ENCODE data around the gene KCNA10.

DNA sequence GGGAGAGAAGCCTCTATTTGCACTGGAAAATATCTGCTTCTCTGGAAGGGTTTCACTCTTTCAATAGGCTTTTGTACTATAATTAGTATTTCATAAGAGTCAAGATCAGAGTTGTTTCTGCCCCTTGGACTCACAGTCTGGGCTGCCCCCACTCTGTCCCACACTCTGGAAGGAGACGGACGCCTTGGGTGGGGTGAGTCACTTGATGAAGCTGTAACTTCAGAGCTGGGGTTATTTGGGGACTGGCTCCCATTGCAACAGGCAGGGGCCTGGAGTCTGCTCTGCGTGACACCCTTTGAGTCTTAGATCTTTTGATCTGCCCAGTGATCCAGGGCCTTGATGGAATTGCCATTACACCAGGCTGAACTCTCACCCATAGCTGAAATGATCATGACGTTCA, 4.0 kb upstream of the KCNA10 start:
- TF ChIP-seq, protein P1, sequence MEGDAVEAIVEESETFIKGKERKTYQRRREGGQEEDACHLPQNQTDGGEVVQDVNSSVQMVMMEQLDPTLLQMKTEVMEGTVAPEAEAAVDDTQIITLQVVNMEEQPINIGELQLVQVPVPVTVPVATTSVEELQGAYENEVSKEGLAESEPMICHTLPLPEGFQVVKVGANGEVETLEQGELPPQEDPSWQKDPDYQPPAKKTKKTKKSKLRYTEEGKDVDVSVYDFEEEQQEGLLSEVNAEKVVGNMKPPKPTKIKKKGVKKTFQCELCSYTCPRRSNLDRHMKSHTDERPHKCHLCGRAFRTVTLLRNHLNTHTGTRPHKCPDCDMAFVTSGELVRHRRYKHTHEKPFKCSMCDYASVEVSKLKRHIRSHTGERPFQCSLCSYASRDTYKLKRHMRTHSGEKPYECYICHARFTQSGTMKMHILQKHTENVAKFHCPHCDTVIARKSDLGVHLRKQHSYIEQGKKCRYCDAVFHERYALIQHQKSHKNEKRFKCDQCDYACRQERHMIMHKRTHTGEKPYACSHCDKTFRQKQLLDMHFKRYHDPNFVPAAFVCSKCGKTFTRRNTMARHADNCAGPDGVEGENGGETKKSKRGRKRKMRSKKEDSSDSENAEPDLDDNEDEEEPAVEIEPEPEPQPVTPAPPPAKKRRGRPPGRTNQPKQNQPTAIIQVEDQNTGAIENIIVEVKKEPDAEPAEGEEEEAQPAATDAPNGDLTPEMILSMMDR (IDR thresholded peaks at IDR 0.05): no peak
- TF ChIP-seq POLR2A (IDR thresholded peaks at IDR 0.05): no peak
